Measurements from ENCODE around the gene CAB39.

The CAB39 gene

GRCh38 chr2:230847883-230848388 is 135.3 kb downstream of the CAB39 start:
- H3K27me3 ChIP-seq (ENCODE audit: low read depth), result no peaks in the 10 kb centered on the region
- DNase-seq (ENCODE audit: low spot score in 2 of 2), result peak; percentile 83 to 97
- H3K4me1 ChIP-seq, result peaks cover 16% of the 10 kb centered on the region
- no peaks in the 10 kb centered on the region for H3K36me3 ChIP-seq (replicated peaks)
- in situ Hi-C loops (cut with MboI; ENCODE audit: low sequenced_read_pairs), result loop anchor here (25.0 kb wide), 1 partner anchor 589 kb away; no protein-coding TSS in a partner anchor
- no peak overlapping the region for H3K4me3 ChIP-seq
- H3K9me3 ChIP-seq, result no peaks in the 10 kb centered on the region

- DNase-seq (ENCODE audit: low spot score in 2 of 2), result no peak
- in situ Hi-C loops (cut with MboI; ENCODE audit: low sequenced_read_pairs), result loop anchor here (25.0 kb wide), 1 partner anchor 588 kb away; no protein-coding TSS in a partner anchor
These were observed 137.2 kb downstream of the CAB39 start for GRCh38 chr2:230849633-230850357.

GRCh38 chr2:230850358-230850658 is 137.7 kb downstream of the CAB39 start:
- H3K27me3 ChIP-seq (ENCODE audit: low read depth), result no peaks in the 10 kb centered on the region
- DNase-seq (ENCODE audit: low spot score in 2 of 2), result no peak
- in situ Hi-C loops (cut with MboI; ENCODE audit: low sequenced_read_pairs), result no loop called here
- no peaks in the 10 kb centered on the region for H3K36me3 ChIP-seq (replicated peaks)
- peaks cover 6% of the 10 kb centered on the region for H3K4me1 ChIP-seq
- H3K9me3 ChIP-seq, result no peaks in the 10 kb centered on the region
- H3K4me3 ChIP-seq, result no peak overlapping the region

More at GRCh38 chr2:230849633-230850357, 137.2 kb downstream of the CAB39 start:
- H3K27me3 ChIP-seq (ENCODE audit: low read depth), result no peaks in the 10 kb centered on the region
- H3K36me3 ChIP-seq (replicated peaks), result no peaks in the 10 kb centered on the region
- H3K4me1 ChIP-seq, result peaks cover 6% of the 10 kb centered on the region
- no peak overlapping the region for H3K4me3 ChIP-seq
- no peaks in the 10 kb centered on the region for H3K9me3 ChIP-seq

- Histone ChIP-seq H3K27me3 (ENCODE audit: low read depth) (no peaks in the 10 kb centered on the region), H3K36me3 (replicated peaks) (no peaks in the 10 kb centered on the region), H3K4me1 (peaks cover 6% of the 10 kb centered on the region)
These were observed 139.5 kb downstream of the CAB39 start for GRCh38 chr2:230852113-230852512.

GRCh38 chr2:230861552-230862255 is 149.1 kb downstream of the CAB39 start:
- in situ Hi-C loops (cut with MboI; ENCODE audit: low sequenced_read_pairs), result no loop called here
- Histone ChIP-seq H3K36me3 (replicated peaks) (no peaks in the 10 kb centered on the region), H3K4me3 (no peak overlapping the region), H3K9me3 (0 out of 2 replicates have a peak, but pooled peaks cover 4% of the 10 kb centered on the region), H3K4me1 (peaks cover 8% of the 10 kb centered on the region), H3K27me3 (ENCODE audit: low read depth) (0 out of 2 replicates have a peak, but pooled peaks cover 3% of the 10 kb centered on the region)
- DNase-seq (ENCODE audit: low spot score in 2 of 2), result no peak

More at GRCh38 chr2:230852113-230852512, 139.5 kb downstream of the CAB39 start:
- H3K4me3 ChIP-seq, result no peak overlapping the region
- H3K9me3 ChIP-seq, result no peaks in the 10 kb centered on the region
- in situ Hi-C loops (cut with MboI; ENCODE audit: low sequenced_read_pairs), result no loop called here
- no peak for DNase-seq (ENCODE audit: low spot score in 2 of 2)

- DNase-seq (ENCODE audit: low spot score in 2 of 2), result no peak
- in situ Hi-C loops (cut with MboI; ENCODE audit: low sequenced_read_pairs), result no loop called here
- H3K9me3 ChIP-seq, result 0 out of 2 replicates have a peak, but pooled peaks cover 4% of the 10 kb centered on the region
- H3K36me3 ChIP-seq (replicated peaks), result no peaks in the 10 kb centered on the region
- 0 out of 2 replicates have a peak, but pooled peaks cover 3% of the 10 kb centered on the region for H3K27me3 ChIP-seq (ENCODE audit: low read depth)
- peaks cover 14% of the 10 kb centered on the region for H3K4me1 ChIP-seq
- no peak overlapping the region for H3K4me3 ChIP-seq
These were observed 149.7 kb downstream of the CAB39 start for GRCh38 chr2:230862292-230862691.

GRCh38 chr2:230863031-230863430 is 150.4 kb downstream of the CAB39 start:
- Histone ChIP-seq H3K36me3 (replicated peaks) (no peaks in the 10 kb centered on the region), H3K27me3 (ENCODE audit: low read depth) (0 out of 2 replicates have a peak, but pooled peaks cover 3% of the 10 kb centered on the region), H3K9me3 (0 out of 2 replicates have a peak, but pooled peaks cover 4% of the 10 kb centered on the region), H3K4me1 (peaks cover 21% of the 10 kb centered on the region), H3K4me3 (no peak overlapping the region)
- DNase-seq (ENCODE audit: low spot score in 2 of 2), result no peak
- in situ Hi-C loops (cut with MboI; ENCODE audit: low sequenced_read_pairs), result no loop called here

- no peak for DNase-seq (ENCODE audit: low spot score in 2 of 2)
- Histone ChIP-seq H3K27me3 (ENCODE audit: low read depth) (0 out of 2 replicates have a peak, but pooled peaks cover under 1% of the 10 kb centered on the region), H3K36me3 (replicated peaks) (peaks cover under 1% of the 10 kb centered on the region), H3K9me3 (0 out of 2 replicates have a peak, but pooled peaks cover 2% of the 10 kb centered on the region), H3K4me1 (peaks cover 27% of the 10 kb centered on the region), H3K4me3 (no peak overlapping the region)
- in situ Hi-C loops (cut with MboI; ENCODE audit: low sequenced_read_pairs), result no loop called here
These were observed 150.9 kb downstream of the CAB39 start for GRCh38 chr2:230863442-230864121.

- Histone ChIP-seq H3K27me3 (ENCODE audit: low read depth) (no peaks in the 10 kb centered on the region), H3K9me3 (no peaks in the 10 kb centered on the region), H3K4me1 (peaks cover 33% of the 10 kb centered on the region), H3K4me3 (peak overlapping the region; percentile 76), H3K36me3 (replicated peaks) (peaks cover 6% of the 10 kb centered on the region)
- DNase-seq (ENCODE audit: low spot score in 2 of 2), result no peak
- in situ Hi-C loops (cut with MboI; ENCODE audit: low sequenced_read_pairs), result no loop called here
These were observed 151.5 kb downstream of the CAB39 start for GRCh38 chr2:230864122-230864604.

GRCh38 chr2:230864605-230865306 is 152.1 kb downstream of the CAB39 start, which contains the start of gene ITM2C:
TSS of gene ITM2C (plus strand) at chr2:230864942. CDS start at chr2:230865026, 84 bp downstream.
- H3K4me3 ChIP-seq, result peak within 1 kb of the TSS; percentile 76
- DNase-seq (ENCODE audit: low spot score in 2 of 2), result peak; percentile 76 to 88

GRCh38 chr2:230865307-230865765 is 152.7 kb downstream of the CAB39 start:
- Histone ChIP-seq H3K4me3 (peak overlapping the region; percentile 76), H3K27me3 (ENCODE audit: low read depth) (no peaks in the 10 kb centered on the region), H3K4me1 (peaks cover 44% of the 10 kb centered on the region), H3K9me3 (no peaks in the 10 kb centered on the region), H3K36me3 (replicated peaks) (peaks cover 10% of the 10 kb centered on the region)
- in situ Hi-C loops (cut with MboI; ENCODE audit: low sequenced_read_pairs), result no loop called here
- peak in 1 of 2 experiments; percentile 58 for DNase-seq (ENCODE audit: low spot score in 2 of 2)

More at GRCh38 chr2:230864605-230865306, 152.1 kb downstream of the CAB39 start, which contains the start of gene ITM2C:
- H3K4me1 ChIP-seq, result peaks cover 39% of the 10 kb centered on the region
- peaks cover 10% of the 10 kb centered on the region for H3K36me3 ChIP-seq (replicated peaks)
- in situ Hi-C loops (cut with MboI; ENCODE audit: low sequenced_read_pairs), result no loop called here
- no peaks in the 10 kb centered on the region for H3K9me3 ChIP-seq
- H3K27me3 ChIP-seq (ENCODE audit: low read depth), result no peaks in the 10 kb centered on the region

- in situ Hi-C loops (cut with MboI; ENCODE audit: low sequenced_read_pairs), result no loop called here
- H3K9me3 ChIP-seq, result no peaks in the 10 kb centered on the region
- peak overlapping the region; percentile 76 for H3K4me3 ChIP-seq
- peaks cover 48% of the 10 kb centered on the region for H3K4me1 ChIP-seq
- no peaks in the 10 kb centered on the region for H3K27me3 ChIP-seq (ENCODE audit: low read depth)
- peaks cover 10% of the 10 kb centered on the region for H3K36me3 ChIP-seq (replicated peaks)
- peak in 1 of 2 experiments; percentile 75 for DNase-seq (ENCODE audit: low spot score in 2 of 2)
These were observed 153.4 kb downstream of the CAB39 start for GRCh38 chr2:230865766-230866755.

All from HAP-1 (cell line).